ENCODE data around the gene RHBDD2.
"Not testable (repeated sequence)": the region's sequence is repeated elsewhere in the genome, so short reads cannot be mapped to it uniquely, and the experiment has no call there.

DNA sequence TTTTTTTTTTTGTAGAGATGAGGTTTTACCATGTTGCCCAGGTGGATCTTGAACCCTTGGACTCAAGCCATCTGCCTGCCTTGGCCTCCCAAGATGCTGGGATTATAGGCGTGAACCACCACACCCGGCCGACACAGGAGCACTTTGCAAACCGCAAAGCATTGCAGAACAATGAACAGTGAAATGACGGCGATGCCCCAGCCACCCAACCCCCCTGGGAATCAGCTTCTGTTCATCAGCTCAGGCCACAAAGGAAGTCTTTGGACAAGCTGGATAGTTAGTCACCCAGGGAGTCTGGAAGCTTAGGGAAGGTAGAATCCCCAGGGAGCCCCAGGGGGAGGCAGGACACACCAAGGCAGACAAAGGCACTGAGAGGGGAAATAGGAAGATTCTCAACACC lies 49.2 kb upstream of the RHBDD2 start:
- TF ChIP-seq, protein P1, sequence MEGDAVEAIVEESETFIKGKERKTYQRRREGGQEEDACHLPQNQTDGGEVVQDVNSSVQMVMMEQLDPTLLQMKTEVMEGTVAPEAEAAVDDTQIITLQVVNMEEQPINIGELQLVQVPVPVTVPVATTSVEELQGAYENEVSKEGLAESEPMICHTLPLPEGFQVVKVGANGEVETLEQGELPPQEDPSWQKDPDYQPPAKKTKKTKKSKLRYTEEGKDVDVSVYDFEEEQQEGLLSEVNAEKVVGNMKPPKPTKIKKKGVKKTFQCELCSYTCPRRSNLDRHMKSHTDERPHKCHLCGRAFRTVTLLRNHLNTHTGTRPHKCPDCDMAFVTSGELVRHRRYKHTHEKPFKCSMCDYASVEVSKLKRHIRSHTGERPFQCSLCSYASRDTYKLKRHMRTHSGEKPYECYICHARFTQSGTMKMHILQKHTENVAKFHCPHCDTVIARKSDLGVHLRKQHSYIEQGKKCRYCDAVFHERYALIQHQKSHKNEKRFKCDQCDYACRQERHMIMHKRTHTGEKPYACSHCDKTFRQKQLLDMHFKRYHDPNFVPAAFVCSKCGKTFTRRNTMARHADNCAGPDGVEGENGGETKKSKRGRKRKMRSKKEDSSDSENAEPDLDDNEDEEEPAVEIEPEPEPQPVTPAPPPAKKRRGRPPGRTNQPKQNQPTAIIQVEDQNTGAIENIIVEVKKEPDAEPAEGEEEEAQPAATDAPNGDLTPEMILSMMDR (IDR thresholded peaks at IDR 0.05): not testable (repeated sequence)
- not testable (repeated sequence) for TF ChIP-seq POLR2A (IDR thresholded peaks at IDR 0.05)
